D721Med (cell line): Measurements from ENCODE around the gene FASN.

Experiments
- DNase-seq: peaks from one replicate; pipeline ENCODE4 v3.0.0; 2011; ENCODE audit warnings: low spot score; ENCODE audit not compliant: insufficient read length
- FAIRE-seq: peaks from 2 replicates; lab custom pipeline; 2011; peaks lifted over from hg19 to GRCh38; lab: Jason Lieb, UNC
- CTCF ChIP-seq: IDR thresholded peaks from 2 replicates; pipeline ENCODE4 v1.5.1; 2012; ENCODE audit warnings: mild to moderate bottlenecking, control low read depth; ENCODE audit not compliant: insufficient read depth; ENCODE audit errors: missing control alignments

The FASN gene

GRCh38 chr17:82080789-82081464, 17.1 kb downstream of the FASN start:
- FAIRE-seq: no peak

GRCh38 chr17:82080048-82080788, 17.8 kb downstream of the FASN start:
- no peak for DNase-seq
- no peak for FAIRE-seq
- TF ChIP-seq CTCF: no peak

More at GRCh38 chr17:82080789-82081464, 17.1 kb downstream of the FASN start:
- no peak for DNase-seq
- no peak for TF ChIP-seq CTCF

GRCh38 chr17:82079001-82079677, 18.9 kb downstream of the FASN start:
- no peak for TF ChIP-seq CTCF
- no peak for FAIRE-seq

GRCh38 chr17:82078433-82078832, 19.6 kb downstream of the FASN start:
- FAIRE-seq (no peak), DNase-seq (no peak)
- TF ChIP-seq CTCF: no peak

More at GRCh38 chr17:82079001-82079677, 18.9 kb downstream of the FASN start:
- no peak for DNase-seq

GRCh38 chr17:82077617-82078358, 20.2 kb downstream of the FASN start:
- DNase-seq: no peak
- TF ChIP-seq CTCF: no peak
- FAIRE-seq: no peak

GRCh38 chr17:82076785-82077591, 21.0 kb downstream of the FASN start:
- FAIRE-seq (no peak), DNase-seq (no peak)
- no peak for TF ChIP-seq CTCF
